H9 (cell line): Measurements from ENCODE around the gene CNOT11. TPM values are rescaled to one million over a fixed set of nuclear protein-coding genes. Genes with fewer than 3 reads are reported as not detected.

Source experiments
- DNase-seq: peaks from one replicate; pipeline ENCODE4 v3.0.0-alpha.2; 2017
- H2AFZ ChIP-seq: one replicate; pipeline ENCODE4 v1.6.1; 2013; ENCODE audit warnings: mild to moderate bottlenecking, low read length, control low read depth, moderate library complexity
- H2AK5ac ChIP-seq: 2 replicates; pipeline ENCODE4 v1.6.1; 2013; ENCODE audit warnings: low read length, control low read depth, mixed read lengths; ENCODE audit not compliant: insufficient read length
- H2BK120ac ChIP-seq: one replicate; pipeline ENCODE4 v1.6.1; 2013; ENCODE audit warnings: low read depth, mild to moderate bottlenecking, low read length, control low read depth, inconsistent platforms; ENCODE audit not compliant: poor library complexity, severe bottlenecking
- H2BK12ac ChIP-seq: 2 replicates; pipeline ENCODE4 v1.6.1; 2013; ENCODE audit warnings: low read length, control low read depth, mixed read lengths, low read depth; ENCODE audit not compliant: insufficient read length
- H2BK15ac ChIP-seq: 2 replicates; pipeline ENCODE4 v1.6.1; 2013; ENCODE audit warnings: low read depth, low read length, control low read depth
- H2BK20ac ChIP-seq: one replicate; pipeline ENCODE4 v1.6.1; 2013; ENCODE audit warnings: low read depth, mild to moderate bottlenecking, low read length, control low read depth, inconsistent platforms; ENCODE audit not compliant: poor library complexity, severe bottlenecking
- H2BK5ac ChIP-seq: 2 replicates; pipeline ENCODE4 v1.6.1; 2013; ENCODE audit warnings: low read length, control low read depth, mixed read lengths; ENCODE audit not compliant: insufficient read length
- H3K14ac ChIP-seq: 2 replicates; pipeline ENCODE4 v1.6.1; 2013; ENCODE audit warnings: low read length, control low read depth; ENCODE audit not compliant: insufficient read depth
- H3K18ac ChIP-seq: 2 replicates; pipeline ENCODE4 v1.6.1; 2013; ENCODE audit warnings: low read depth, mild to moderate bottlenecking, mixed read lengths, low read length, control low read depth; ENCODE audit not compliant: insufficient read length
- H3K23ac ChIP-seq: 2 replicates; pipeline ENCODE4 v1.6.1; 2013; ENCODE audit warnings: low read length, control low read depth, mixed read lengths, low read depth; ENCODE audit not compliant: insufficient read length
- H3K23me2 ChIP-seq: 2 replicates; pipeline ENCODE4 v1.6.1; 2013; ENCODE audit warnings: low read depth, mild to moderate bottlenecking, mixed read lengths, low read length, control low read depth; ENCODE audit not compliant: insufficient read length, poor library complexity, severe bottlenecking
- H3K27ac ChIP-seq: 2 replicates; pipeline ENCODE4 v1.5.1; 2013; ENCODE audit warnings: low read length, control low read depth, mixed read lengths, low read depth; ENCODE audit not compliant: insufficient read length
- H3K27me3 ChIP-seq: 2 replicates; pipeline ENCODE4 v1.6.1; 2013; ENCODE audit warnings: low read length, control low read depth, inconsistent platforms; ENCODE audit not compliant: insufficient read depth
- H3K4ac ChIP-seq: 2 replicates; pipeline ENCODE4 v1.6.1; 2013; ENCODE audit warnings: low read depth, mild to moderate bottlenecking, control low read depth, inconsistent platforms, low read length, moderate library complexity
- H3K4me1 ChIP-seq: 2 replicates; pipeline ENCODE4 v1.6.1; 2013; ENCODE audit warnings: low read length, control low read depth, inconsistent platforms; ENCODE audit not compliant: insufficient read depth
- H3K4me2 ChIP-seq: 2 replicates; pipeline ENCODE4 v1.6.1; 2013; ENCODE audit warnings: low read length, control low read depth, mixed read lengths; ENCODE audit not compliant: insufficient read length, insufficient read depth
- H3K56ac ChIP-seq: 2 replicates; pipeline ENCODE4 v1.6.1; 2013; ENCODE audit warnings: low read depth, mild to moderate bottlenecking, mixed read lengths, low read length, control low read depth; ENCODE audit not compliant: insufficient read length
- H3K79me1 ChIP-seq: 2 replicates; pipeline ENCODE4 v1.6.1; 2013; ENCODE audit warnings: low read depth, mild to moderate bottlenecking, moderate library complexity, low read length, control low read depth, inconsistent platforms; ENCODE audit not compliant: insufficient read depth, poor library complexity, severe bottlenecking
- H3K79me2 ChIP-seq: 2 replicates; pipeline ENCODE4 v1.6.1; 2013; ENCODE audit warnings: low read length, control low read depth, inconsistent platforms; ENCODE audit not compliant: insufficient read depth
- H3K9ac ChIP-seq: 2 replicates; pipeline ENCODE4 v1.6.1; 2013; ENCODE audit warnings: low read length, control low read depth, mixed read lengths; ENCODE audit not compliant: insufficient read length; ENCODE audit errors: extremely low read depth
- H3K9me3 ChIP-seq: one replicate; pipeline ENCODE4 v1.6.1; 2013; ENCODE audit warnings: low read depth, low read length, inconsistent platforms; ENCODE audit not compliant: control insufficient read depth
- H3T11ph ChIP-seq: one replicate; pipeline ENCODE4 v1.6.1; 2013; ENCODE audit warnings: mild to moderate bottlenecking, low read length, control low read depth, inconsistent platforms
- H4K20me1 ChIP-seq: one replicate; pipeline ENCODE4 v1.6.1; 2013; ENCODE audit not compliant: control insufficient read depth, insufficient read length, insufficient read depth
- H4K5ac ChIP-seq: 2 replicates; pipeline ENCODE4 v1.6.1; 2013; ENCODE audit warnings: low read depth, mild to moderate bottlenecking, mixed read lengths, low read length, control low read depth; ENCODE audit not compliant: insufficient read length
- H4K8ac ChIP-seq: replicated peaks from 2 replicates; pipeline ENCODE4 v1.6.1; 2013; ENCODE audit warnings: low read length, control low read depth, mixed read lengths, low read depth; ENCODE audit not compliant: insufficient read length
- H4K91ac ChIP-seq: 2 replicates; pipeline ENCODE4 v1.6.1; 2013; ENCODE audit warnings: low read depth, mild to moderate bottlenecking, moderate library complexity, mixed read lengths, low read length, control low read depth; ENCODE audit not compliant: insufficient read length
- H3K27ac Mint-ChIP-seq, 3 experiments: 2 replicates in 2 of 3; 3 replicates in 1 of 3; pipeline ENCODE4 v1.8.0; 2020 to 2021; ENCODE audit warnings: mixed read lengths in 3 of 3, mild to moderate bottlenecking in 1 of 3, moderate library complexity in 1 of 3
- H3K27me3 Mint-ChIP-seq: 2 replicates; pipeline ENCODE4 v1.8.0; 2021; ENCODE audit warnings: low read depth, mild to moderate bottlenecking, moderate library complexity, mixed read lengths
- H3K36me3 Mint-ChIP-seq, 3 experiments: 2 replicates in 2 of 3; 3 replicates in 1 of 3; pipeline ENCODE4 v1.8.0; 2020 to 2021; ENCODE audit warnings: low read depth in 3 of 3, mixed read lengths in 3 of 3; ENCODE audit not compliant: insufficient read depth in 1 of 3
- H3K4me1 Mint-ChIP-seq, 2 experiments: 2 replicates each; pipeline ENCODE4 v1.8.0; 2020; ENCODE audit warnings: mixed read lengths in 2 of 2
- H3K4me3 Mint-ChIP-seq, 2 experiments: 2 replicates in 1 of 2; 3 replicates in 1 of 2; pipeline ENCODE4 v1.8.0; 2020 to 2021; ENCODE audit warnings: mild to moderate bottlenecking in 2 of 2, mixed read lengths in 2 of 2, moderate library complexity in 1 of 2
- H3K9me3 Mint-ChIP-seq, 2 experiments: 2 replicates in 1 of 2; 3 replicates in 1 of 2; pipeline ENCODE4 v1.8.0; 2020; ENCODE audit warnings: mild to moderate bottlenecking in 2 of 2, mixed read lengths in 2 of 2, moderate library complexity in 1 of 2
- CTCF ChIP-seq: fragments of 200-600 bp; sonication (generic); conservative IDR thresholded peaks from 3 replicates; pipeline ENCODE4 v1.8.0; 2021; ENCODE audit warnings: antibody characterized with exemption, mild to moderate bottlenecking
- WGBS: extraction: QIAGEN DNeasy Blood & Tissue Kit; methylation state at CpG from one replicate; pipeline ENCODE4 v1.1.7; 2013; ENCODE audit warnings: missing lambda C conversion rate, low lambda C conversion rate, mixed read lengths; ENCODE audit not compliant: insufficient read length; ENCODE audit errors: extremely low coverage; 5-methylcytosine and 5-hydroxymethylcytosine counted together
- total RNA-seq: library from RNA; stranded (reverse); gene quantifications from 2 replicates; pipeline ENCODE4 v1.2.1, GENCODE V29; 2021

The CNOT11 gene
- total RNA-seq, 1 experiment from 2014 or later, result 46.8 TPM

- no peak overlapping the region for H2BK15ac ChIP-seq
- no peak overlapping the region for H2AK5ac ChIP-seq
- no peak overlapping the region for H3K4ac ChIP-seq
- H2BK120ac ChIP-seq, result no peak overlapping the region
- H3K23me2 ChIP-seq, result no peaks in the 10 kb centered on the region
- no CpG with 5 or more reads among the region's 13 CpGs for WGBS
- TF ChIP-seq CTCF, result no peak
- no peaks in the 10 kb centered on the region for H3K79me1 ChIP-seq
- DNase-seq, result no peak
- H3T11ph ChIP-seq, result no peak overlapping the region
- H3K27me3 ChIP-seq, result no peaks in the 10 kb centered on the region
- H3K4me2 ChIP-seq, result no peak overlapping the region
- no peaks in the 10 kb centered on the region for H3K4me1 ChIP-seq
- no peak overlapping the region for H3K23ac ChIP-seq
- no peak overlapping the region for H3K56ac ChIP-seq
- H2BK12ac ChIP-seq, result no peak overlapping the region
- Mint-ChIP-seq H3K4me3 (no peak overlapping the region), H3K9me3 (no peaks in the 10 kb centered on the region), H3K4me1 (peaks cover 8 to 16% of the 10 kb centered on the region in 2 experiments), H3K36me3 (peaks cover 20 to 74% (median 42%) of the 10 kb centered on the region in 3 experiments; a peak in 6 of 7 replicates), H3K27ac (0 out of 7 replicates have a peak overlapping the region, but pooled peaks of 1 of the 3 experiments have one; percentile 68), H3K27me3 (no peaks in the 10 kb centered on the region)
- H4K20me1 ChIP-seq, result no peaks in the 10 kb centered on the region
- H3K9me3 ChIP-seq, result no peaks in the 10 kb centered on the region
- H4K8ac ChIP-seq, result no peak overlapping the region
- no peak overlapping the region for H4K91ac ChIP-seq
- H3K79me2 ChIP-seq, result peaks cover 2% of the 10 kb centered on the region; the same call in 1 of the 2 replicates
- no peak overlapping the region for H2AFZ ChIP-seq
- no peak overlapping the region for H3K9ac ChIP-seq
- H3K27ac ChIP-seq, result no peak overlapping the region
- H3K14ac ChIP-seq, result no peak overlapping the region
- no peak overlapping the region for H2BK5ac ChIP-seq
- H3K18ac ChIP-seq, result no peak overlapping the region
- H4K5ac ChIP-seq, result no peak overlapping the region
- H2BK20ac ChIP-seq, result no peak overlapping the region
Observed at GRCh38 chr2:101264360-101264939, 11.8 kb downstream of the CNOT11 start.
